Measurements from ENCODE around the gene RASSF1. TPM values are rescaled to one million over a fixed set of nuclear protein-coding genes. Genes with fewer than 3 reads are reported as not detected.

The RASSF1 gene
- total and polyA plus RNA-seq, 2 of the 8 experiments (the other 6 are each of a cell fraction or from before 2014, with no cell fraction given), result 10.3 to 15.7 TPM

DNA sequence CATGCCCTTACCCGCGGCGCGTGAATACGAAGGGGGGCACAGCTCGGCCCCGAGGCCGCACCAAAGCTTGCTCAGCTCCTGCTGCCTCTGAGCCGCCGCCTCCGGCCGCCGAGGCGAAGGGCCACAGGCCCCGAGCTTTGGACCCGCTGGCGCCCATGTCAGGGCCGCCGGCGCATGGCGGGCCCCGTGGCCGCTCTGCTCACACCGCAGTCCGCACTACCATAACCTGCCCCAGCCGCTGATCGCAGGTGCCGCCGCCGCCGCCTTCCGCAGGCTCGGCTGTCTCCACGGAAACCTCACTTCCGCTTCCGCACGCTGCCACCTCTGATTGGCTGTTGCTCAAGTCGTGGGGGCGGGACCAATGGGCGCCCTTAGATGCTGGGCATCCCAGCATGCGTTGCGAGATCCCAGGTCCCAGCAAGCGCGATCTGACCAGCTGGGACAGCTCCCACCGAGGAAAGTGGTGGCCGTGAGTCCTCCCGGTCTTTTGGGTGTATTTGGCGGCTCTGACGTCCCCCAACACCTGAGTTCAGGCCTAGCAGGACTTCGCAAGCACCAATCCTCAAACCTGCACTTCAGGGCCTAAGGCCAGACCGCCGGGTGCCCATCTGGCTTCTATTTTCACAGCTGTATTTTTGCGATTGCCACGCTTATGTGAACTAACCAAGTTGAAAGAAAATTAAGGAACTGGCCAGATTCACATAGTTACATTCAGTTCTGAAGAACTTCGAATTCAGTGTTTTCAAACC, 12.5 kb downstream of the RASSF1 start, which contains the start of gene TUSC2 (continued):
- TF ChIP-seq TAF1 (IDR thresholded peaks at IDR 0.05; ENCODE audit: low read depth, low read length), result peak; percentile 84
- TF ChIP-seq SP2 (IDR thresholded peaks at IDR 0.05; ENCODE audit: low read length), result no peak
- no peak for TF ChIP-seq EGR1 (IDR thresholded peaks at IDR 0.05; ENCODE audit: borderline replicate concordance, low read depth, low read length)
- TF ChIP-seq SIN3A (conservative IDR thresholded peaks at IDR 0.05 in 1 of 2, IDR thresholded peaks at IDR 0.05 in 1 of 2; ENCODE audit: low read depth in 1 of 2, low read length in 2 of 2), result peak; percentile 40 to 76; a peak in 1 of 4 replicates
- TF ChIP-seq ASH2L (IDR thresholded peaks at IDR 0.05; ENCODE audit: low read length), result peak; percentile 60
- TF ChIP-seq KDM5A (IDR thresholded peaks at IDR 0.05; ENCODE audit: low read length), result peak; percentile 67; the same call in 1 of the 2 replicates
- TF ChIP-seq, protein P1, sequence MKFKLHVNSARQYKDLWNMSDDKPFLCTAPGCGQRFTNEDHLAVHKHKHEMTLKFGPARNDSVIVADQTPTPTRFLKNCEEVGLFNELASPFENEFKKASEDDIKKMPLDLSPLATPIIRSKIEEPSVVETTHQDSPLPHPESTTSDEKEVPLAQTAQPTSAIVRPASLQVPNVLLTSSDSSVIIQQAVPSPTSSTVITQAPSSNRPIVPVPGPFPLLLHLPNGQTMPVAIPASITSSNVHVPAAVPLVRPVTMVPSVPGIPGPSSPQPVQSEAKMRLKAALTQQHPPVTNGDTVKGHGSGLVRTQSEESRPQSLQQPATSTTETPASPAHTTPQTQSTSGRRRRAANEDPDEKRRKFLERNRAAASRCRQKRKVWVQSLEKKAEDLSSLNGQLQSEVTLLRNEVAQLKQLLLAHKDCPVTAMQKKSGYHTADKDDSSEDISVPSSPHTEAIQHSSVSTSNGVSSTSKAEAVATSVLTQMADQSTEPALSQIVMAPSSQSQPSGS (IDR thresholded peaks at IDR 0.05; ENCODE audit: low read length), result no peak
- TF ChIP-seq SP1 (IDR thresholded peaks at IDR 0.05; ENCODE audit: low read depth, low read length), result 0 out of 2 replicates have a peak, but pooled peaks have one; percentile 19
- TF ChIP-seq CTCF (IDR thresholded peaks at IDR 0.05; ENCODE audit: control extremely low read depth in 1 of 3, insufficient read depth in 1 of 3, low read depth in 1 of 3, low read length in 3 of 3), result peak in 1 of 3 experiments; percentile 3; a peak in 1 of 4 replicates
- TF ChIP-seq FOSL1 (IDR thresholded peaks at IDR 0.05; ENCODE audit: insufficient read depth, low read depth, low read length), result no peak
- peak; percentile 41 for TF ChIP-seq NANOG (IDR thresholded peaks at IDR 0.05; ENCODE audit: insufficient read depth, low read depth, low read length, poor library complexity, severe bottlenecking)
- no peak for TF ChIP-seq SIRT6 (IDR thresholded peaks at IDR 0.05; ENCODE audit: low read length)
- TF ChIP-seq CHD2 (IDR thresholded peaks at IDR 0.05; ENCODE audit: low read length), result peak; percentile 65
- TF ChIP-seq PHF8 (conservative IDR thresholded peaks at IDR 0.05; ENCODE audit: low read depth, low read length), result peak; percentile 85
- peak; percentile 44; the same call in 1 of the 2 replicates for TF ChIP-seq POLR2AphosphoS5 (IDR thresholded peaks at IDR 0.05; ENCODE audit: low read depth, low read length)
- peak in 1 of 2 experiments; percentile 84; a peak in 1 of 4 replicates for TF ChIP-seq HDAC2 (IDR thresholded peaks at IDR 0.05; ENCODE audit: borderline replicate concordance in 1 of 2, low read depth in 2 of 2, low read length in 2 of 2)

Data from H1 (cell line).